GM12873 (cell line): ENCODE data around the gene PRICKLE3.

Source experiments
- TF ChIP-seq, protein P1 (sequence below): IDR thresholded peaks from 2 replicates; pipeline ENCODE4 v1.5.1; 2012; ENCODE audit warnings: low read depth, mild to moderate bottlenecking, moderate library complexity, low read length, control low read depth; ENCODE audit not compliant: insufficient read depth; ENCODE audit errors: missing control alignments

The PRICKLE3 gene

DNA sequence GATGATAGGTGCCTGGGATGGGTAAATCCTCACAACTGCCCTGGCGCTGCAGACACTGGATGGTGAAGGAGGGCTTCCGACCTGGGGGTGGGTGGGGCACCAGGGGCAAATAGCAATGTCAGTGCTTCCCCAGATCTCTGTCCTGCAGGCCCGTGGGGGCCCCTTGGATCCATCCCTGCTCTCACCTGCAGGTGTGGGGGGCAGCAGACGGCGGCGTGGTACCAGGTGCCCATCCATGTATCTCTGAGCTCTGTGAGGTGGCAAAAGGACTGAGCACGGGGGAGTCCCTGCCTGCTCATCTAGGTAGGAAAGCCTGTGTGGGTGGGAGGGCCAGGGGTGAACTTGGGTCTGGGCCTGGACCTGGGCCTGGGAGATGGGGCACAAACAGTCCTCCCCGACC is 20.4 kb upstream of the PRICKLE3 start:
- TF ChIP-seq, protein P1, sequence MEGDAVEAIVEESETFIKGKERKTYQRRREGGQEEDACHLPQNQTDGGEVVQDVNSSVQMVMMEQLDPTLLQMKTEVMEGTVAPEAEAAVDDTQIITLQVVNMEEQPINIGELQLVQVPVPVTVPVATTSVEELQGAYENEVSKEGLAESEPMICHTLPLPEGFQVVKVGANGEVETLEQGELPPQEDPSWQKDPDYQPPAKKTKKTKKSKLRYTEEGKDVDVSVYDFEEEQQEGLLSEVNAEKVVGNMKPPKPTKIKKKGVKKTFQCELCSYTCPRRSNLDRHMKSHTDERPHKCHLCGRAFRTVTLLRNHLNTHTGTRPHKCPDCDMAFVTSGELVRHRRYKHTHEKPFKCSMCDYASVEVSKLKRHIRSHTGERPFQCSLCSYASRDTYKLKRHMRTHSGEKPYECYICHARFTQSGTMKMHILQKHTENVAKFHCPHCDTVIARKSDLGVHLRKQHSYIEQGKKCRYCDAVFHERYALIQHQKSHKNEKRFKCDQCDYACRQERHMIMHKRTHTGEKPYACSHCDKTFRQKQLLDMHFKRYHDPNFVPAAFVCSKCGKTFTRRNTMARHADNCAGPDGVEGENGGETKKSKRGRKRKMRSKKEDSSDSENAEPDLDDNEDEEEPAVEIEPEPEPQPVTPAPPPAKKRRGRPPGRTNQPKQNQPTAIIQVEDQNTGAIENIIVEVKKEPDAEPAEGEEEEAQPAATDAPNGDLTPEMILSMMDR, result no peak

DNA sequence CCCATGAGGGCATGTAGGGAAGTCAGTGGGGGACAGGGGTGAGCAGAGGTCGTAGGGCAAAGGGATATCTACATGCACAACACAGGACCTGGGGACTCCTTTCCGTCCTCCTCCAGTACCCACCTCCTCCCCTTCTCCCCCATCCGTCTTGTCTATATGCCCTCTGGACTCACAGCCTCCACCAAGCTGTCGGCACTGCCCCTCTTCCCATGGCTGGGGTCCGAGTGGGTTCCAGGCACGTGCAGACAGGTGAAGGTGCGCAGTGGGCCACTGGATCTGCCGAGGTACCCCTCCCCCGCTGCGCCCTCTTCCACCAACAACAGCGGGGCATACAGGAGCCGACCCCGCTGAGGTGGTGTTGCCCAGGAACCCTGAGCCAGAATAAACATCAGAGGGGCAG is 19.3 kb upstream of the PRICKLE3 start:
- TF ChIP-seq, protein P1, result no peak

DNA sequence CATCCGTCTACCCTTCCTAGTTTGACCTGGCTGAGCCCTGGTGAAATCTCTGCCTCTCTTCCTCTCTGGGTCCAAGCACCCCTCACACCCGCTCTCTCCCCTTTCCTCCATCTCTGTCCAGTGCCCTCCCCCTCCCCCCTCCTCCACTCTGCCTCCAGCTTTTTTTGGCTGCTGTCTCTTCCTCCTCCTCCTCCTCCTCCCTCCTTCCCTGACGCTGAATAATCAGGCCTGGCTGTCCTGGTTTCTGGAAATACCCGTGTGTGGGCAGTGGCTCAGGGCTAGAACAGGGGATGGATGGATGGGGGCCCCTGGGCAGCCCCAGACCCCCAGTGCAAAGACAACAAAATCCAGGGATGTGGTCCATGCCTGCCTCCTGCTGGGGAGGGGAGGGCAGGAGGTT is 18.5 kb upstream of the PRICKLE3 start:
- TF ChIP-seq, protein P1, result no peak

DNA sequence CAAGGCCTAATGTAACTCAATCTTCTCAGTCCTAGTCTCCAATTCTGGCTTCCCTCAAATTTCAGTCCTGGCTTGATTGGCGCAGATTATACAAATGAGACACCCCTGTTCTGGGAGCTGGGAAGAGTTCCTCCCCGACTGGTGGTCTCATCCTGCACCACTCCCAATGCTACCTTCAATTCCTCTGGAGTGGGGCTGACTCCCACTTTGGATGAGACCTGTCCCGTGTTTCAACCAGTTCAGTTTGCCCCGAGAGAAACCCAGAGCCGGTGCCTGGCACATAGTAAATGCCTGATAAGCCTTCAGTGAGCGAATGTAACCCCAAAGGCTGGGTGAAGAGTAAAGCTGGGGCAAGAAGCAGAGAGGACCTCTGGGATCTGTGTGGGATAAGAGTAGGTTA is 17.8 kb upstream of the PRICKLE3 start:
- TF ChIP-seq, protein P1, result no peak

DNA sequence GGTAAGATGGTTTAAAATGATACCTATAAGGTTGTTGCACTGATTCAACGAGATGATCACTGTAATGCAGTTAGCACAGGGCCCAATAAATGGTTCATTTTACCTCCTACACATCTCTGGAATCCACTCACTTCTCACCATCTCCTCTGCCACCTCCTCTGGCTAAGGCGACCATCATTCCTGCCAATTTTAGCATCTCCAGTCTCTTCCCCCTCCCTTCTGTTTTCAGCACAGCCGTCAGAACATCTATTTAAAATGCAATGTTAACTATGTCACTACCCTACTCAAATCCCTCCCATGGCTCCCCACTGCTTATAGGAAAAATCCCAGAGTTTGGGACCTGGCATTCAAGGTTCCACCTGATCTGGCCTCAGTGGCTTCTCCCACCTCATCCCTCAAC is 17.4 kb upstream of the PRICKLE3 start:
- TF ChIP-seq, protein P1, result no peak

DNA sequence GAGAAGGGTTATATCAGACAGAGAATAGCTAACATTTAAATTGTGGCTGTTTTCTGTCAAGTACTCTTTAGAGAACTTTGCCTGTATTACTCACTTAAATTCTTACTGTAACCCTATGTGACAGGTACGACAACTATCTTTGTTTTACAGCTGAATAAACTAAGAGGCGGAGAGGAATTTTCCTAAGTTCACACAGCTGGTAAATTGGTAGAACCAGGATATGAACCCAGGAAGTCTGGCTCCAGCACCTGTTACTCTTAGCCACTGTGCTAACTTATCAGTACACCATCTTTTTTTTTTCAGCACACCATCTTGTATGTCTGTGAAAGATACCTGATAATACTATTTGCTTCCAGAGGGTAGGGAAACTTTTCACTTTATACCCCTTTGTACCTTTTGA is 15.8 kb upstream of the PRICKLE3 start:
- TF ChIP-seq, protein P1, result no peak

DNA sequence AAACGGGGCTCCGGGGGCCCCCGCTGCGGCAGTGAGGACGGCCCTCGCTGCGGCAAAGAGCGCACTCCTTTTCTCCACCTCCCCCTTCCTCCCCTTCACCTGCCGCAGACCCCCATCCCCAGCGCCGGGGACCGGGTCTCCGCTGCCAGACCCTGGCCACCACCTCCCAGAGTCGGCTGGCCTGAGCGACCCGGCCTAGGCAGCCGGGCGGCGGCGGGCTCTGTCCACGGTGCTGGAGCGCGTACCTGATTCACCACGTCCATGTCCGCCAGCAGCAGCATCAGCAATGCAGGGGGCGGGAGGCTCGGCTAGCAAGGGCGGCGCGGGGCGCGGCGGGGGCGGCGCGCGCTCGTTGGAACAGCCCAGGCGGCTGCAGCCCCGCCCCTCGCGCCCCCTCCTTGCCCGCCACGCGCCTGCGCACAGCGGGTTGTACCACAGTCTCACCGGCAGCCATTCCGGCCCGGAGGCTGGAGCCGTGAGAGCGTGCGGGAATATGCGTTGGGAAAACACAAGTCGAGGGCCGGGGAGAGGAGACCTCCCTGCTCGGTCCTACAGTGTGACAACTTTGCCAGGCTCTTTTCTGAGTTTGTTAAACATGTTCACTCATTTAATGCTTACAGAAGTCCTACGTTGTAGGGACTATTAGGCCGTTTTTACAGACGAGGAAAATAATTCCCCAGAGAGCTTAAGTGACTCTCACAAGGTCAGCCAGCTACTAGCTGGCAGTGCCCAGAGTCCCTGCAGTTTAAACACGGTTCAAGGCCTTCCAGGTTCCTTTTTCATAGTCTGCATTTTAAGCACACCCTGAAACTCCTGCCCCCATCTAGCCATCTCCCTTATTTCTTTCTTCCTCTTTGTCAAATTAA is 14.0 kb upstream of the PRICKLE3 start, which contains the start of gene SYP:
Gene SYP, minus strand, starts transcription at position 288 of the 866 bp plus-strand sequence. Its CDS starts 7 bp downstream, at position 281.
- TF ChIP-seq, protein P1, result no peak
